AG04450 (cell line): Measurements from ENCODE around the gene STRIT1. TPM values are rescaled to one million over a fixed set of nuclear protein-coding genes. Genes with fewer than 3 reads are reported as not detected.

Experiments
- CTCF ChIA-PET: fragments of 300-600, 350-600 bp; formaldehyde crosslinking; extraction: SDS; loops from one replicate; lab custom pipeline; 2022; ENCODE audit warnings: antibody characterized with exemption, inconsistent platforms; lab: Charles Lee
- POLR2A ChIA-PET: fragments of 350-600 bp; formaldehyde crosslinking; extraction: SDS; loops from one replicate; lab custom pipeline; 2021; ENCODE audit warnings: antibody characterized with exemption, inconsistent platforms; lab: Yijun Ruan, JAX
- DNase-seq: peaks from one replicate; pipeline ENCODE4 v3.0.0-alpha.2; 2011; ENCODE audit warnings: low read depth, low spot score
- H3K27ac ChIP-seq: one replicate; pipeline ENCODE4 v1.5.1; 2012; ENCODE audit warnings: low read depth, low read length, control low read depth
- H3K27me3 ChIP-seq: one replicate; pipeline ENCODE4 v1.6.0; 2012; ENCODE audit warnings: low read length; ENCODE audit not compliant: control insufficient read depth, insufficient read depth
- H3K4me3 ChIP-seq: 2 replicates; pipeline ENCODE4 v1.5.1; 2011; ENCODE audit warnings: mild to moderate bottlenecking, low read depth, low read length, control low read depth
- H3K9me3 ChIP-seq: 2 replicates; pipeline ENCODE4 v1.5.1; 2012; ENCODE audit warnings: low read length; ENCODE audit not compliant: control insufficient read depth, insufficient read depth
- polyA plus RNA-seq: library from polyadenylated mRNA; depleted of rRNA; stranded (reverse); fragments of >200 nt; gene quantifications from 2 replicates; pipeline ENCODE4 v1.2.3, GENCODE V29; 2011
- TF ChIP-seq, protein P1 (sequence below): IDR thresholded peaks from 2 replicates; pipeline ENCODE4 v1.5.1; 2011; ENCODE audit warnings: low read depth, low read length, control low read depth, inconsistent platforms

Gene STRIT1
- polyA plus RNA-seq, 1 experiment, result not detected

DNA sequence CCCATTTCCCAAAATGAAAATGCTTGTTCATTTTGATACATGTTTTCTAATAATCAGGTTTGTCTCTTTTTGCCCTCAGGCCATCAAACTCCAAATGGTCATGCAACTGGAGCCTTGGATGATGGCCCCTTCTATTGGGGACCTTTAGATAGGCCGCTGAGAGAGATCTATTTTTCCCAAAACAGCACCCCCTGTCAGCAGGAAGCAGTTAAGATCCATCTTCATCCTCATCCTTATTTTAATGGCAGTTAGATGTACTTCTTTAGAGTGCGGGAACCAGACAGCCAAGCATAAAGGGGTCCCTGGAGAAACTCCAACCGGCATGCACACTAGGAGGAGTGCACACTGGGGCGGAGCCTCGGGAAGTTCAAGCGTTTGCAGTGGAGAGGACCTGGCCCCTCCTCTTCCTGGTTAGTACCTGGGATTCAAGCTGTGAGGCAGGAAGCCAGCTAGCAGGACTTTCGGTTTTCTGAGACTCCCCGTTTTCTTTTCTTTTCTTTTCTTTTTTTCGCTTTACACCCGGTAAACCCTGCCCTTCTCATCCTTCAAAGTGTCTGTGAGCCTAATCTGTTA, 31.9 kb upstream of the STRIT1 start:
- TF ChIP-seq, protein P1, sequence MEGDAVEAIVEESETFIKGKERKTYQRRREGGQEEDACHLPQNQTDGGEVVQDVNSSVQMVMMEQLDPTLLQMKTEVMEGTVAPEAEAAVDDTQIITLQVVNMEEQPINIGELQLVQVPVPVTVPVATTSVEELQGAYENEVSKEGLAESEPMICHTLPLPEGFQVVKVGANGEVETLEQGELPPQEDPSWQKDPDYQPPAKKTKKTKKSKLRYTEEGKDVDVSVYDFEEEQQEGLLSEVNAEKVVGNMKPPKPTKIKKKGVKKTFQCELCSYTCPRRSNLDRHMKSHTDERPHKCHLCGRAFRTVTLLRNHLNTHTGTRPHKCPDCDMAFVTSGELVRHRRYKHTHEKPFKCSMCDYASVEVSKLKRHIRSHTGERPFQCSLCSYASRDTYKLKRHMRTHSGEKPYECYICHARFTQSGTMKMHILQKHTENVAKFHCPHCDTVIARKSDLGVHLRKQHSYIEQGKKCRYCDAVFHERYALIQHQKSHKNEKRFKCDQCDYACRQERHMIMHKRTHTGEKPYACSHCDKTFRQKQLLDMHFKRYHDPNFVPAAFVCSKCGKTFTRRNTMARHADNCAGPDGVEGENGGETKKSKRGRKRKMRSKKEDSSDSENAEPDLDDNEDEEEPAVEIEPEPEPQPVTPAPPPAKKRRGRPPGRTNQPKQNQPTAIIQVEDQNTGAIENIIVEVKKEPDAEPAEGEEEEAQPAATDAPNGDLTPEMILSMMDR, result peak; percentile 25; the same call in 1 of the 2 replicates
- POLR2A ChIA-PET, result no interaction called here

DNA sequence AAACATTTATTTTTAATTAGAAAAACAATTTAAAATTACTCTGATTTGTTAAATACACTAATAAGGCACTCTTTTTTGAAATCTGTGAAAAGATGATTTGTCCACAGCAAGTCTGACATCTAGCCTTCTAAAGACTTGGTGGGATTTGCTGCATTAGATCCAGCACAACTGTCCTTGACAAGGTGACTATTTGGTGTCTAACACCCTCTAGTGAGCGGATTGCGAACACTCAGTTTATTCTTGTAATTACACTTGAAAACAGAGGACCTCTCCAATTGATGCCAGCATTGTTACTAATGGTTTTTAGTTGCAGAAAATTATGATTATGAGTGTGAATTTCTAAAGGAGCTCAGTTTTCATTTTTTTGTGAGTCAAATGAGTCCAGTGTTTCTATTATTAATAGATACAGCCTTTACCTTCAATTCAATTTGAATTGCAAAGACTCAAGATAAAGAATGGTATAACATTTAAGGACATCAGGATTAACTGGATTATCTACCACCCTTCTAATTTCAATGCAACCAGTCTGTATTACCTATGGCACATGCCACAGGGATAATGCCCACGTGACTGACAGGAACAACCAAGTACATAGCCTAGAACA, 29.7 kb upstream of the STRIT1 start:
- POLR2A ChIA-PET, result no interaction called here
- Histone ChIP-seq H3K27me3 (peaks cover 4% of the 10 kb centered on the region), H3K27ac (no peak overlapping the region), H3K4me3 (no peak overlapping the region), H3K9me3 (no peaks in the 10 kb centered on the region)
- peak; percentile 64 for DNase-seq
- TF ChIP-seq, protein P1, result peak; percentile 78
- CTCF ChIA-PET, result interaction anchor here (0.6 to 3.2 kb wide), 81 partner anchors 8 to 988 kb away, joined by 3 to 43 read pairs (median 4); partner anchors contain the start of gene MME

More for the DNA sequence above, 31.9 kb upstream of the STRIT1 start:
- H3K4me3 ChIP-seq, result no peak overlapping the region
- CTCF ChIA-PET, result no interaction called here
- H3K27me3 ChIP-seq, result peaks cover 4% of the 10 kb centered on the region
- no peak overlapping the region for H3K27ac ChIP-seq
- DNase-seq, result no peak
- H3K9me3 ChIP-seq, result no peaks in the 10 kb centered on the region

DNA sequence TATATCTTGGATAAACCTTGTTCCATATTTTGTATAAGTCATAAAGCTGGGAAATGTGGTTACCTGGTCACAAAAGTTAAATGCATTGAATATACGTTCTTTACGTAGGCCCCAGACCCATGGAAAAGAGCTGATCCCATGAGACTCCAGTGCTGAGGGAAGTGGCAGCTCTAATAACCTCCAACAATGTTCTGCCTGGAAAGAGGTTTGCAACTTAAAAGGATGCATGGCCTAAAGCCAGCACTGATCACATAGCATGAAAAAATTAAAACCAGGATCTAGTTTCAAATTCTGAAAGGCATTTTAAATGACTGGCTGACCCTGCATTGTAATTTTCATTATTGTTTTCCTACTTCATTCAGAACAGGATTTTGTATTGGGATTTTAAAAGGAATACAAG, 27.9 kb upstream of the STRIT1 start:
- TF ChIP-seq, protein P1, result no peak
- ChIA-PET CTCF (interaction anchor here (1.1 to 3.2 kb wide), 4 partner anchors 366 to 986 kb away, joined by 6 to 43 read pairs (median 12); no protein-coding TSS in a partner anchor), POLR2A (no interaction called here)
- Histone ChIP-seq H3K27ac (no peak overlapping the region), H3K9me3 (no peaks in the 10 kb centered on the region), H3K4me3 (no peak overlapping the region), H3K27me3 (no peaks in the 10 kb centered on the region)
- no peak for DNase-seq

DNA sequence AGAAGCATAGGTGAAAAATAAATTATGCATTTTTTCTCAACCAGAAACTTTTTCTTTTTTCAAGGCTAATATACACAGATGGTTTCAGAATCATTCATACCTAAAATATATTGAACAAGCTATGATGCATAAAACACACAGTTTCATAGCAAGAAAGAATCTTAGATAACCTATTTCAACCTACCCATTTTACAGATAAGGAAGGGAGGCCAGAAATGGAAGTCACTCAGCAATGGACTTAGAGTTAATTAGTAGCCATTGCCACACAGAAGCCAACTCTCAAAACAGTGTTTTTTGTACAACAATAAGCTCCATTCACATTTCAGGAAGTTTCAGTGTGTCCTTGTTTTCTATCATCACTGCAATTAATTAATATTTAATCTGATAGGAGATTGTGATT, 27.5 kb upstream of the STRIT1 start:
- POLR2A ChIA-PET, result no interaction called here
- H3K27ac ChIP-seq, result no peak overlapping the region
- TF ChIP-seq, protein P1, result no peak
- CTCF ChIA-PET, result interaction anchor here (1.1 to 3.0 kb wide), 3 partner anchors 366 to 986 kb away, joined by 6 to 43 read pairs (median 6); no protein-coding TSS in a partner anchor
- no peak overlapping the region for H3K4me3 ChIP-seq
- no peaks in the 10 kb centered on the region for H3K9me3 ChIP-seq
- H3K27me3 ChIP-seq, result no peaks in the 10 kb centered on the region
- DNase-seq, result no peak

DNA sequence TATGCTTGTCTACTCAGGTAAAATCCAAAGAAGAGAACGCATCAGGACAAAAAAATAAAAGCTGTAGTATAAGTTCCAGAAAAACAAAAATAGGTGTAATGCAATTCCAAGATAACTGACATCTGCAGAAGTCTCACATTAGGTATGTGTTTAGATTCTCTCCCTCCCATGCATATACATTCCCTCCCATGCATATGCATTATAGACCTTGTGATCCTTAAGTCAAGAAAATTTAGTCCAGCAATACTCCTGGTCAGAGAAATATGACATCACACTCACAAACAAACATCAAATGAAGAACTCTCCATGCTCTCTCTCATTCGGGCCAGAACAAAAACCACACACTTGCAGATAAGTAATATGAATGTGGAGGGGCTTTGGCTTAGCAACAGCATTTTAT, 25.3 kb upstream of the STRIT1 start:
- no peaks in the 10 kb centered on the region for H3K27me3 ChIP-seq
- CTCF ChIA-PET, result interaction anchor here (0.7 kb wide), 1 partner anchor 61 kb away, joined by 3 read pairs; no protein-coding TSS in a partner anchor
- no peak overlapping the region for H3K4me3 ChIP-seq

More for the DNA sequence above, 25.3 kb upstream of the STRIT1 start:
- DNase-seq, result no peak
- POLR2A ChIA-PET, result no interaction called here
- Histone ChIP-seq H3K27ac (no peak overlapping the region), H3K9me3 (no peaks in the 10 kb centered on the region)
- TF ChIP-seq, protein P1, result no peak
